Spleen (tissue), 11 donors: ENCODE data around the gene ARID4B. TPM values are rescaled to one million over a fixed set of nuclear protein-coding genes. Genes with fewer than 3 reads are reported as not detected.
"Not testable (repeated sequence)": the region's sequence is repeated elsewhere in the genome, so short reads cannot be mapped to it uniquely, and the experiment has no call there.

Source experiments
- DNase-seq: peaks from one replicate; pipeline ENCODE4 v3.0.0-alpha.2; 2020
- H3K27ac ChIP-seq, 8 donors: fragments of 200-600 bp; sonication (generic) in 7 of 8; 1 replicate in 4 of 8; 2 replicates in 4 of 8; pipeline versions ENCODE4 v1.5.0 to v1.8.0; 2016 to 2021; ENCODE audit warnings: inconsistent platforms in 4 of 8, mild to moderate bottlenecking in 4 of 8, moderate library complexity in 1 of 8
- H3K27me3 ChIP-seq, 7 donors: fragments of 200-600 bp; sonication (generic) in 6 of 7; replicated peaks in 1 of 7; 1 replicate in 4 of 7; 2 replicates in 3 of 7; pipeline versions ENCODE4 v1.5.0 to v1.8.0; 2016 to 2021; ENCODE audit warnings: inconsistent platforms in 3 of 7, mild to moderate bottlenecking in 1 of 7
- H3K36me3 ChIP-seq, 6 donors: fragments of 200-600 bp; sonication (generic) in 5 of 6; 1 replicate in 4 of 6; 2 replicates in 2 of 6; pipeline versions ENCODE4 v1.5.0 to v1.8.0; 2016 to 2021; ENCODE audit warnings: inconsistent platforms in 2 of 6
- H3K4me1 ChIP-seq, 6 donors: fragments of 200-600 bp; sonication (generic) in 5 of 6; 1 replicate in 3 of 6; 2 replicates in 3 of 6; pipeline versions ENCODE4 v1.5.0 to v1.8.0; 2016 to 2021; ENCODE audit warnings: inconsistent platforms in 3 of 6
- H3K4me3 ChIP-seq, 8 donors: fragments of 200-600 bp; sonication (generic) in 7 of 8; 1 replicate in 4 of 8; 2 replicates in 4 of 8; pipeline versions ENCODE4 v1.5.0 to v1.8.0; 2016 to 2021; ENCODE audit warnings: inconsistent platforms in 4 of 8, mild to moderate bottlenecking in 4 of 8, moderate library complexity in 2 of 8
- H3K9me3 ChIP-seq, 8 donors: fragments of 200-600 bp; sonication (generic) in 7 of 8; 1 replicate in 4 of 8; 2 replicates in 4 of 8; pipeline versions ENCODE4 v1.5.0 to v1.8.0; 2016 to 2021; ENCODE audit warnings: inconsistent platforms in 4 of 8
- POLR2A ChIP-seq, 3 donors: fragments of 450-650 bp; IDR thresholded peaks; one replicate each; pipeline ENCODE4 v1.5.1; 2017; ENCODE audit warnings: antibody characterized with exemption in 3 of 3, mild to moderate bottlenecking in 1 of 3
- POLR2AphosphoS5 ChIP-seq, 3 donors: sonication (generic); formaldehyde crosslinking; IDR thresholded peaks; one replicate each; pipeline ENCODE4 v1.5.1; 2017; ENCODE audit warnings: antibody characterized with exemption in 3 of 3
- WGBS, 5 donors: extraction: QIAGEN DNeasy Blood & Tissue Kit in 3 of 5; methylation state at CpG; one replicate each; pipeline versions ENCODE4 v1.1.5 to v1.1.7; 2013 to 2018; 5-methylcytosine and 5-hydroxymethylcytosine counted together
- intact Hi-C: fragments of 100-400 bp; cut with DNase I; formaldehyde crosslinking; loops from one replicate; pipeline ENCODE4 v1.15.0; 2023; ENCODE audit warnings: low total_unique reads
- polyA plus RNA-seq, 3 donors: library from polyadenylated mRNA; stranded (reverse); fragments of 200-250 nt; gene quantifications; one replicate each; pipeline ENCODE4 v1.2.1, GENCODE V29; 2013
- total RNA-seq, 7 donors: library from RNA; depleted of rRNA in 3 of 7; stranded (reverse); fragments of >200 nt in 3 of 7; fragmentation: NEBNext Ultra II Directional in 4 of 7; extraction: Animal tissue kit (Norgen Biotek cat#: 25700) in 4 of 7; gene quantifications; one replicate each; pipeline versions ENCODE4 v1.1.0 to v1.2.1, GENCODE V29; 2016 to 2021
- TF ChIP-seq, protein P1 (sequence below), 11 experiments: fragments of 200-600 bp in 7 of 11; fragments of 450-650 bp in 4 of 11; sonication (generic) in 4 of 11; IDR thresholded peaks in 8 of 11; conservative IDR thresholded peaks in 3 of 11; 1 replicate in 7 of 11; 2 replicates in 4 of 11; pipeline versions ENCODE4 v1.4.0 to v1.8.0; 2016 to 2021; ENCODE audit warnings: antibody characterized with exemption in 11 of 11, inconsistent platforms in 4 of 11, mild to moderate bottlenecking in 1 of 11
- donor health status: healthy with polysubstance abuse.
- donor health status: DM: no; HTN: no; CAD: no; lungs with moderate emphysema.
- donor health status: DM: no; HTN: no; CAD: no.
- donor health status: Bipolar disorder and iron deficiency.
- donor health status: healthy.
- donor health status: DM: no; HTN: no; CAD: no.
- donor health status: DM: yes; HTN: yes; CAD: no.

ARID4B gene
- total and polyA plus RNA-seq, 10 donors, result 13.2 to 82.0 (median 65.6) TPM

DNA sequence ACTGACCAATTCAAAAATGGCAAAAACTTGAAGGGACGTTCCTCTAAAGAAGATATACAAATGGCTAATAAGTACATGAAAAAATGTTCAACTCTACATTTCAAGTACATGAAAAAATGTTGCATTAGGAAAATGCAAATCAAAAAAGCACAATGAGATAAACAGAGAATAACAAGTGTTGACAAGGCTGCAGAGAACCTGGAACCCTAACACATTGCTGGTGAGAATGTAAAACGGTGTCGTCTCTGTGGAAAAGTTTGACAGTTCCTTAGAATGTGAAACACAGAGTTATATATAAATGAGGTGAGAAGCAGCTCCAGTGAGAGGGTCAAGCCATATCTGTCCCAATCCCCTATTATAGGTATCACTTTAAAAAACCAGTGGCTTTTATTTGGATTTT lies 122.3 kb downstream of the ARID4B start:
- H3K27ac ChIP-seq, result no peak overlapping the region
- no peak for DNase-seq
- intact Hi-C loops, result no loop called here
- no peak overlapping the region for H3K4me3 ChIP-seq
- no peaks in the 10 kb centered on the region for H3K27me3 ChIP-seq
- whole genome bisulfite sequencing, 5 donors, result 92 to 100% (median 97%) methylated on average over 3 of the region's 3 CpGs
- peaks cover 0 to 8% (median 0%) of the 10 kb centered on the region in 6 donors for H3K4me1 ChIP-seq
- TF ChIP-seq POLR2AphosphoS5 (IDR thresholded peaks at IDR 0.05) (no peak), POLR2A (IDR thresholded peaks at IDR 0.05) (no peak)
- TF ChIP-seq, protein P1, sequence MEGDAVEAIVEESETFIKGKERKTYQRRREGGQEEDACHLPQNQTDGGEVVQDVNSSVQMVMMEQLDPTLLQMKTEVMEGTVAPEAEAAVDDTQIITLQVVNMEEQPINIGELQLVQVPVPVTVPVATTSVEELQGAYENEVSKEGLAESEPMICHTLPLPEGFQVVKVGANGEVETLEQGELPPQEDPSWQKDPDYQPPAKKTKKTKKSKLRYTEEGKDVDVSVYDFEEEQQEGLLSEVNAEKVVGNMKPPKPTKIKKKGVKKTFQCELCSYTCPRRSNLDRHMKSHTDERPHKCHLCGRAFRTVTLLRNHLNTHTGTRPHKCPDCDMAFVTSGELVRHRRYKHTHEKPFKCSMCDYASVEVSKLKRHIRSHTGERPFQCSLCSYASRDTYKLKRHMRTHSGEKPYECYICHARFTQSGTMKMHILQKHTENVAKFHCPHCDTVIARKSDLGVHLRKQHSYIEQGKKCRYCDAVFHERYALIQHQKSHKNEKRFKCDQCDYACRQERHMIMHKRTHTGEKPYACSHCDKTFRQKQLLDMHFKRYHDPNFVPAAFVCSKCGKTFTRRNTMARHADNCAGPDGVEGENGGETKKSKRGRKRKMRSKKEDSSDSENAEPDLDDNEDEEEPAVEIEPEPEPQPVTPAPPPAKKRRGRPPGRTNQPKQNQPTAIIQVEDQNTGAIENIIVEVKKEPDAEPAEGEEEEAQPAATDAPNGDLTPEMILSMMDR (IDR thresholded peaks at IDR 0.05 in 8 of 11, conservative IDR thresholded peaks at IDR 0.05 in 3 of 11), result no peak
- peaks cover 0 to 86% (median 33%) of the 10 kb centered on the region in 6 donors for H3K36me3 ChIP-seq
- H3K9me3 ChIP-seq, result no peaks in the 10 kb centered on the region

DNA sequence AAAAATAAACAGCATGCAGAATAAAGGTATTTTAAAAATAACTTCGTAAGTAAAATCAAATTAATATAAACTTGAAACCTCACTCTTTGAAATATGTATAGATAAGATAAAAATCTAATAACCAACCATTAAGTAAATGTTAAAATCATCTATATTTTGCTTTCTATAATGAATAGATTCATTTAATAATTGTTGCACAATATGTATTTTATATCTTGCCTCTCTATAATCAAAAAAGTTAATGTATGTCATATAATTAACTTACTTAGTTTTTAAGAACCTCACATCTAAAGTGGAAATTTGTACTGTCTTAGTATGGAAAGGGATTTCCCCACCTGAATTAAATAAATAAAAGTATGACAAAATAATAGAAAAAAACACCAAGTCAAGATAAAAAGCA lies 124.6 kb downstream of the ARID4B start:
- Histone ChIP-seq H3K27me3 (no peaks in the 10 kb centered on the region), H3K4me1 (peaks cover 0 to 20% (median 0%) of the 10 kb centered on the region in 6 donors), H3K4me3 (no peak overlapping the region), H3K9me3 (no peaks in the 10 kb centered on the region), H3K36me3 (peaks cover 0 to 79% (median 14%) of the 10 kb centered on the region in 6 donors), H3K27ac (no peak overlapping the region)
- WGBS, 5 donors, result 89 to 97% (median 92%) methylated on average over 1 of the region's 1 CpG
- intact Hi-C loops, result no loop called here
- no peak for DNase-seq
- TF ChIP-seq, protein P1 (IDR thresholded peaks at IDR 0.05 in 8 of 11, conservative IDR thresholded peaks at IDR 0.05 in 3 of 11), result no peak
- no peak for TF ChIP-seq POLR2A (IDR thresholded peaks at IDR 0.05)
- TF ChIP-seq POLR2AphosphoS5 (IDR thresholded peaks at IDR 0.05), result no peak

DNA sequence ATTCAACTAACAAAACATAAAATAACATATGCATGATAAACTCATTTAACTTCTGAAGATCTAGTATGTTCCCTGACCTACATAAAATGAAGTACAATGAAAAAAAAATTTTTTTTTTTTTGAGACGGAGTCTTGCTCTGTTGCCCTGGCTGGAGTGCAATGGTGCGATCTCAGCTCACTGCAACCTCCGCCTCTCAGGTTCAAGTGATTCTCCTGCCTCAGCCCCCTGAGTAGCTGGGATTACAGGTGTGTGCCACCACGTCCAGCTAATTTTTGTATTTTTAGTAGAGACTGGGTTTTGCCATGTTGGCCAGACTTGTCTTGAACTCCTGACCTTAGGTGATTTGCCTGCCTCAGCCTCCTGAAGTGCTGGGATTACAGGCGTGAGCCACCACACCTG lies 125.5 kb downstream of the ARID4B start:
- H3K9me3 ChIP-seq, H3K4me3 ChIP-seq, intact Hi-C loops, H3K27me3 ChIP-seq, DNase-seq, H3K27ac ChIP-seq: not testable (repeated sequence)
- peaks cover 0 to 79% (median 13%) of the 10 kb centered on the region in 6 donors for H3K36me3 ChIP-seq
- peaks cover 0 to 20% (median 0%) of the 10 kb centered on the region in 6 donors for H3K4me1 ChIP-seq
- 95 to 97% (median 95%) methylated on average over 5 of the region's 5 CpGs for WGBS, 5 donors

DNA sequence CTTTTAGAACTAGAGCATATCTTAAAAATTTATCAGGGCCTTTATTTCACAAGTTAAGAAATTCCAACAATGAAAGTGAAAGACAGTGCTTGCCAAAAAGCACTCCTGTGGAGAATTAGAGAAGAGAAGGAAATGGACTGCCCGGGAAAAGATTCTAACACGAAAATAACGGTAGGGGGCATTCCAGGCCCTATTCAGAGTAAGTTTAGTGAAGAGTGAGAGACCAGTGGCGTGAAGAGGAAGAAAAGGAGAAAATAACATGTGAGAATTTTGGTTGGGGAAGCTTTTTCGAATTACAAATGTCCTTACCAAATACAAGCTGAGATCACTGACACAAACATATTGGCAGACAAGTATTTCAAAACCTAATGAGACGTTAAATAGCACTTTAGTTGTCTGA lies 128.5 kb downstream of the ARID4B start:
- Histone ChIP-seq H3K36me3 (peaks cover 0 to 85% (median 31%) of the 10 kb centered on the region in 6 donors), H3K4me1 (peaks cover 0 to 11% (median 0%) of the 10 kb centered on the region in 6 donors), H3K27me3 (no peaks in the 10 kb centered on the region), H3K4me3 (no peak overlapping the region), H3K27ac (peak overlapping the region in 1 of 8 donors; percentile 3), H3K9me3 (no peaks in the 10 kb centered on the region)
- no peak for DNase-seq
- TF ChIP-seq, protein P1 (IDR thresholded peaks at IDR 0.05 in 8 of 11, conservative IDR thresholded peaks at IDR 0.05 in 3 of 11), result peak in 3 of 11 experiments; percentile 12 to 24 (median 23)
- TF ChIP-seq POLR2A (IDR thresholded peaks at IDR 0.05), result no peak
- TF ChIP-seq POLR2AphosphoS5 (IDR thresholded peaks at IDR 0.05), result no peak
- whole genome bisulfite sequencing, 5 donors, result 46 to 65% (median 49%) methylated on average over 6 of the region's 6 CpGs
- intact Hi-C loops, result no loop called here

DNA sequence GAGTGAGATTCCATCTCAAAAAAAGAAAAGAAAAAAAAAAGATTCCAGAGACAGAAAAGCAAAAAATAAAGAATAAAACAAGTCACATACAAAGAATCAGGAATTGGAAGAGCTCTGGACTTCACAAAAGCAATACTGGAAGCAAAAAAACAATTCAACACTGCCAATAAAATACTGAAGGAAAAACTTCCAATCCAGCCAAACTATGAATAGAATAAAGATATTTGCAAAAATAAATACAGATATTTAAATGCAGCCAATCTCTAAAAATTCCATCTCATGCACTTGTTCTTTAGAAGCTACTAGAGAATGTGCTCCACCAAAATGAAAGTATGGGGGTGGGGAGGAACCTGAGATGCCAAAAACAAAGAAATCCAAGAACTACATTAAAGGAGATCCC lies 137.5 kb downstream of the ARID4B start:
- Histone ChIP-seq H3K9me3 (no peaks in the 10 kb centered on the region), H3K27ac (no peak overlapping the region), H3K4me1 (no peaks in the 10 kb centered on the region), H3K27me3 (no peaks in the 10 kb centered on the region), H3K4me3 (no peak overlapping the region), H3K36me3 (peaks cover 0 to 94% (median 46%) of the 10 kb centered on the region in 6 donors)
- DNase-seq, result no peak
- TF ChIP-seq, protein P1 (IDR thresholded peaks at IDR 0.05 in 8 of 11, conservative IDR thresholded peaks at IDR 0.05 in 3 of 11), result no peak
- TF ChIP-seq POLR2A (IDR thresholded peaks at IDR 0.05) (no peak), POLR2AphosphoS5 (IDR thresholded peaks at IDR 0.05) (no peak)
- intact Hi-C loops, result no loop called here
